ENCODE measurements around the gene ADRA1B. TPM values are rescaled to one million over a fixed set of nuclear protein-coding genes. Genes with fewer than 3 reads are reported as not detected.
A peak's percentile ranks its signal among the peaks of the same experiment; 100 is the strongest.

ADRA1B gene
- polyA plus RNA-seq (ENCODE audit: insufficient read length): 0.24 TPM

- no peak for DNase-seq (ENCODE audit: low read depth)
Observed at GRCh38 chr5:159915904-159916840, at the start of gene ADRA1B. Gene ADRA1B, plus strand, starts transcription at chr5:159916482. Its CDS starts 424 bp downstream, at chr5:159916906.

GRCh38 chr5:159873680-159874079, 42.6 kb upstream of the ADRA1B start:
- DNase-seq (ENCODE audit: low read depth): no peak

GRCh38 chr5:159874263-159874662, 42.0 kb upstream of the ADRA1B start:
- no peak for DNase-seq (ENCODE audit: low read depth)

GRCh38 chr5:159877016-159877415, 39.3 kb upstream of the ADRA1B start:
- no peak for DNase-seq (ENCODE audit: low read depth)

- no peak for DNase-seq (ENCODE audit: low read depth)
Observed at GRCh38 chr5:159877894-159878448, 38.3 kb upstream of the ADRA1B start.

- DNase-seq (ENCODE audit: low read depth): peak; percentile 58
Observed at GRCh38 chr5:159878988-159879471, 37.3 kb upstream of the ADRA1B start.

- no peak for DNase-seq (ENCODE audit: low read depth)
Observed at GRCh38 chr5:159880676-159881075, 35.6 kb upstream of the ADRA1B start.

- DNase-seq (ENCODE audit: low read depth): no peak
Observed at GRCh38 chr5:159881967-159882366, 34.3 kb upstream of the ADRA1B start.

- DNase-seq (ENCODE audit: low read depth): no peak
Observed at GRCh38 chr5:159883522-159883950, 32.7 kb upstream of the ADRA1B start.

- no peak for DNase-seq (ENCODE audit: low read depth)
Observed at GRCh38 chr5:159884917-159885620, 31.2 kb upstream of the ADRA1B start.

GRCh38 chr5:159886296-159886695, 30.0 kb upstream of the ADRA1B start:
- DNase-seq (ENCODE audit: low read depth): no peak

GRCh38 chr5:159887050-159887449, 29.2 kb upstream of the ADRA1B start:
- DNase-seq (ENCODE audit: low read depth): no peak

- DNase-seq (ENCODE audit: low read depth): no peak
Observed at GRCh38 chr5:159888860-159889259, 27.4 kb upstream of the ADRA1B start.

- no peak for DNase-seq (ENCODE audit: low read depth)
Observed at GRCh38 chr5:159890141-159890540, 26.1 kb upstream of the ADRA1B start.

GRCh38 chr5:159891371-159891770, 24.9 kb upstream of the ADRA1B start:
- no peak for DNase-seq (ENCODE audit: low read depth)

- no peak for DNase-seq (ENCODE audit: low read depth)
Observed at GRCh38 chr5:159893040-159893695, 23.1 kb upstream of the ADRA1B start.

GRCh38 chr5:159894149-159894720, 22.0 kb upstream of the ADRA1B start:
- DNase-seq (ENCODE audit: low read depth): no peak

- no peak for DNase-seq (ENCODE audit: low read depth)
Observed at GRCh38 chr5:159897786-159898393, 18.4 kb upstream of the ADRA1B start.

GRCh38 chr5:159899067-159900049, 16.9 kb upstream of the ADRA1B start:
- no peak for DNase-seq (ENCODE audit: low read depth)

GRCh38 chr5:159901308-159901707, 15.0 kb upstream of the ADRA1B start:
- DNase-seq (ENCODE audit: low read depth): no peak
